Muscle of back (tissue), 11 donors: Measurements from ENCODE around the gene SIK3. TPM values are rescaled to one million over a fixed set of nuclear protein-coding genes. Genes with fewer than 3 reads are reported as not detected.
A peak's percentile ranks its signal among the peaks of the same experiment; 100 is the strongest.

Experiments
- DNase-seq, 3 donors: peaks; one replicate each; pipeline versions ENCODE4 v3.0.0 to v3.0.0-alpha.2; 2013
- polyA plus RNA-seq, 10 donors: library from polyadenylated mRNA; unstranded; fragments of 120-200 nt; gene quantifications; one replicate each; pipeline ENCODE4 v1.2.1, GENCODE V29; 2013; ENCODE audit not compliant: insufficient read length in 10 of 10

Gene SIK3
- polyA plus RNA-seq, 10 donors: 28.3 to 42.5 (median 33.2) TPM

DNA sequence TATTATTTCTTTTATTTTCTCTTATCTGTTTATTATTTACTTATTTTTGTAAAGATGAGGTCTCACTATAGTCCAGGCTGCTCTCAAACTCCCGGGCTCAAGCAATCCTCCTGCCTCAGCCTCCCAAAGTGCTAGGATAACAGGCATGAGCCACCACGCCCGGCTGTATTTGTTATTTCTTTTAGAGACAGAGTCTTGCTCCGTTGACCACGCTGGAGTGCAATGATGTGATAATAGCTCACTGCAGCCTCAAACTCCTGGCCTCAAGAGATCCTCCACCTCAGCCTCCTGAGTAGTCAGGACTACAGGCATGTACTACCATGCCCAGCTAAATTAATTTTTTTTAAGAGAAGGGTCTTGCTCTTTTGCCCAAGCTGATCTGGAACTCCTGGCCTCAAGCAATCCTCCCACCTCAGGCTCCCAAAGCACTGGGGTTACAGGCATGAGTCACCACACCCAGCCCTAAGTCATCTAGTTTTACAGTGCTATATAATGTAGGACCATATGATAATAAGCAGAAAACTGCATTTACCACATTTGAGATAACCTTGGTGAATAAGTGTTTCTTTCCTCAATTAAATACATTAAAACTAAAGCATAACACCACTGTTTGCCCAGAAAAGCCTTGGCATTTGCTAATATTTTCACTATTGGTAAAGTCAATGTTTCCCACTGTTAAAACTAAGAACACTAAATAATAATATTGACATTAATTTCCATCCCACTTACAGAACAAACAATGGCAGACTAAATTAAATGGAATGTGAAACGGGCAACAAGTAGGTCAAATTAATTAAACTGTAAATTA is 127.5 kb downstream of the SIK3 start:
- DNase-seq: no peak

DNA sequence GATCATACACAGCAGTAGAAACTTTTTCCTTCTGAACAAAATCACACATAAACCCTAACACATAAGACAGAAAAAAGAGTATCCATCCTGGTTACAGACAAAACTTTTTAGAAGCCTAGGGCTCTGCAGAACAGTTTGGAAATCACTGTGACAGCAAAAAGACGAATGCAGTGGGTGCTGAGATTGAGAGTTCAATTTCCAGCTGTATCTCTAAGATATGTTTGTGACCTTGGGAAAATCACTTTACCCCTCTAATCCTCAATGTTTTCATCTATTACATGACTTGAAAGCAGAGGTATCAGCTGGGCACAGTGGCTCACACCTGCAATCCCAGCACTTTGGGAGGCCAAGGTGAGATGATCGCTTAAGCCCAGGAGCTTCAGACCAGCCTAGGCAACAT is 128.5 kb downstream of the SIK3 start:
- DNase-seq: no peak

DNA sequence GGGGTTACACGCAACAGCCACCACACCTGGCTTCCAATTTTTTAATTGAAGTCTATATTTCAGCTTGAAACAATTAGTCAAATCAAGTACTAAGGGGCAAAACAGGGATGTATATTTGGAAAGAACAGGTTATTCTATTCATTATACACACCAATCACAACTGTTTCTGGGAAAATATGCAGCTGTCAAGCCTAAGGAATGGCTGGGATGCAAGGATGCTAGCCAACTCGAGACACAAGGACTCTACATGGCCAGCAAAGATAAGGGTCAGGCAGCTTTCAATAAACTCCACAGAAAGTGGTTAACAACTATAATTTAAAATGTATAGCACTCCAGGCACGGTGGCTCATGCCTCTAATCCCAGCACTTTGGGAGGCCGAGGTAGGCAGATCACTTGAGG is 134.0 kb downstream of the SIK3 start:
- no peak for DNase-seq

- DNase-seq: no peak
These were observed 134.4 kb downstream of the SIK3 start for GRCh38 chr11:116963813-116964212.

DNA sequence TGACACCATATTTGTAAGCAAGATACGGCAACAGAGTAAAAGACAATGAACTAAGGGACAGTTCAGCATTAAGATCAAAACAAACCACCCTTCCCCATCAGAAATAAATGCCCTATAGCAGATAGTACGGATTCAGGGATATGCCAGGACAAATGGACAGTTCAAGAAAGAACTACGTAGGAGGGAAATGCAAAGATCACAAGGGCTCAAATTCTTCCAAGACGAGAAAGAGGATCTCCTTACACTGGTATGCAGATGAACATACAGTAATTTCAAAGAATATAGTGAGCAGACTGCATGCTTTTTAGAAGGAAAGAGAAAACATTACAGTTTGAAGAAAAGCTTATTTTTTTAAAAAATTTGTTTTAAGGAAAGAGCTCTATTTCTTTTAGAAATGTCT is 136.1 kb downstream of the SIK3 start:
- DNase-seq: no peak

DNA sequence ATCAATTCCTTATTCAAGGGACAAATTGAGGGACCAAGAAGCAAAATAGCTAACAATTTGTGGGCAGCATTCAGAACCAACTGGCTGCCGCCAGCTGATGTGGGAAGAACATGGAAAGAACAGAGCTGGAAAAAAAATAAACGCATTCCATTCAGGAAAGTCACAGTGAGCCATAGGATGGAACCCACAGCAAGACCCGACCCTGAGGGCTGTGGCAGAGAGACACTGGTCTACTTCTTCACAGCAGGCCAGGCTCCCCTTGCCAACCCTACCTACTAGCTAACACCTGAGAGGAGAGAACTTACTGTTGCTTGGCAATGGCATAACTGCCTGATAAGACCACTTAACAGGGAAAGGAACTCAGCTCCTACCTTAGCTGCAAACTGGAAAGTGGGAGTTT is 137.3 kb downstream of the SIK3 start:
- peak in 1 of 3 donors; percentile 33 for DNase-seq

GRCh38 chr11:116958246-116958645 is 140.0 kb downstream of the SIK3 start:
- no peak for DNase-seq

DNA sequence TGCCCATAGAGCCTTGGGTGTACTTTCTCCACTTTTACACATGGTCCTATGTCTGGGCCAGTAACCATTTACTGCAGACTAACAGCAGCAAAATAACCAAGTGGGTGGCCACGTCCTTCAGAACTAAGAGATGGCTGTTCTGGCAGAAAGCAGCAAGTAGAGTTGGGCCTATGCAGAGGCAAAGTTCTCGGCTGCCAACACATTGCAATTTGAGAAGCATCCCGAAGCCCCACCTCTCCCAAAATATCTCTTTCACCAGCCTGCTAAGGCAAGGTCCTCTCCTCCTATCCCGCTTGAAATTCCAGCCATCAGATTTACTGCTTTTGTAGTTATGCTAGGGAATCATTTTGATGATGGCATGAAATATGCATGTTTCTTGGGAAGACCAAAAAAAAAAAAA is 142.3 kb downstream of the SIK3 start:
- peak in 2 of 3 donors; percentile 24 to 38 for DNase-seq

- DNase-seq: no peak
These were observed 142.7 kb downstream of the SIK3 start for GRCh38 chr11:116955548-116955947.

- DNase-seq: no peak
These were observed 144.5 kb downstream of the SIK3 start for GRCh38 chr11:116953530-116954285.

DNA sequence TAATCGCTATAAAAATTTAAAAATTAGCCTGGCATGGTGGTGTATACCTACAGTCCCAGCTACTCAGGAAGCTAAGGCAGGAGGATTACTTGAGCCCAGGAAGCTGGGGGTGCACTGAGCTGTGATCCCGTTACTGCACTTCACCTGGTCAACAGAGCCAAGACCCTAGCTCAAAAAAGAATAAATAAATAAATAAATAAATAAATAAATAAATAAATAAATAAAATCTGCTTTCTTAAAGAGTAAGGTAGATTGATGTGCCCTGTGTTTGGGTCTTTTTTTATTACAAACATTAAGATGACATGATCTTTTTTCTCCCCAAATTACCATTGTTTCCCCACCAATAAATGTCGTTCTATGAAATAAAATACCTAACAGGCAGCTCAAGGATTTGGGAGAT is 146.5 kb downstream of the SIK3 start:
- no peak for DNase-seq

DNA sequence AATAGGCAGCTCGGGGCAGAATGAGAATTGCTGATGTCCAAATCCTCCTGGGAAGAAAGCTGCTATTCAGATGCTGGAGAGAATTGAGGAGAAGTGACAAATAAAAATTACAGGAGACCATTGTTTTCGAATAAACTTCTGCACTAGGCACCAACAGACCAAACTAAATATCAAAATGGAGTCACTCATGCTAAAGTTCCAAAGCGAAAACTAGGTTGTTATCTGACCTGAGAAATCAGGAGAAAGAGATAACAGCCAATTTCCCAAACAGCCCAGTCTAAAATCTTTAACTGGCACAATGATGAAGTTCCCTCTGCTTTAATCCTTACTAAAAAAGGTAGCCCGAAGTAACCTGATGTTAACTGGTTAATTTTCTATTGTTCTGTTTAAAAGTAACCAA is 148.0 kb downstream of the SIK3 start:
- no peak for DNase-seq

GRCh38 chr11:116948391-116948790 is 149.8 kb downstream of the SIK3 start:
- DNase-seq: no peak

- no peak for DNase-seq
These were observed 151.8 kb downstream of the SIK3 start for GRCh38 chr11:116946414-116946813.

DNA sequence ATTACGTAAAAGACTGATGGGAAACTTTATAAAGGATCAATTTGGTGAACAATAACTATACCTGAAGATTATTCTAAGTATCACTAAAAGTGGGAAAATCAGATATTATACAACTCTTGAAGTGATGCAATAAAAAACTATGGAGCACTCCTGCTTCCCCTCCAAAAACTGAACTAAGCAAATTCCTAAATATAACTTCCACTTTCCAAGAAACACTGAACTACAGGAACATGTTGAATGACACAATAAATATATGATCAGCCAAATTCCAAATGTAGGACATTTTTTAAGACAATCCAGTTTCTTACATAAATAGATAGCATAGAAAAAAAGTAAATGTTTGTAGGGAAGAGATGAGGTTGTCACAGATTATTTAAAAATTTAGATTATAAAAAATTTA is 158.7 kb downstream of the SIK3 start:
- peak in 1 of 3 donors; percentile 35 for DNase-seq

- no peak for DNase-seq
These were observed 159.7 kb downstream of the SIK3 start for GRCh38 chr11:116938471-116939070.

DNA sequence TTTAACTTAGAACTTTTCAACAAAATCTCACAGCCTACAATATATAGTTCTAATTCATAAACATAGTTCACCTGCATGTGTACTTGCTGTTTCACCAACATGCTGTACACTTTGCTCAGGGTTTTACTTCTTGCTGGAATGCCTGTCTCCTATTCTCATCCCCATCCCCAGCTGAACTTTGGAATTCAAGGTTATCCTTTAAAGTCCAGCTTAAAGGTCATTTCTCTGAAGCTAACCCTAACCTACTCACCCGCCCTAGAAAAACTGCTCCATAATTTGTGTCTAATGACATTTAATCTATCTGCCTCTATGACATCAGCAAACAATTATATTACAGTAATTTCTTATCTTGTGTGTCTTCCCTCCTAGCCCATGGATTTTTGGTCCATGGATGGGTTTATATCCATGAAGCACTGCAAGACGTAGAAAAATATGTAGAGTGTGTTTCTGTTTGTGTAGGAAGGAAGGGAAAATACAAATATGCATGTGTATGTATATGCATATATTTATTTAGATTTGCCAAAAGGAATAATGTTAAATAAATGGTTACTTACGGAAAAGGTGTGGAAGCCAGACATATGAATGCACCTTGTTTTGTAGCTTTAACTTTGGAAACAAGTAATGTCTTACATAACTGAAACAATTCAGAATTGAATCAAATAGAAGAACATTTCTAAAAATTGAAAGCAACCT is 161.3 kb downstream of the SIK3 start:
- DNase-seq: no peak

- no peak for DNase-seq
These were observed 162.7 kb downstream of the SIK3 start for GRCh38 chr11:116935514-116935913.

GRCh38 chr11:116935089-116935488 is 163.1 kb downstream of the SIK3 start:
- no peak for DNase-seq

GRCh38 chr11:116933961-116934360 is 164.3 kb downstream of the SIK3 start:
- DNase-seq: no peak

DNA sequence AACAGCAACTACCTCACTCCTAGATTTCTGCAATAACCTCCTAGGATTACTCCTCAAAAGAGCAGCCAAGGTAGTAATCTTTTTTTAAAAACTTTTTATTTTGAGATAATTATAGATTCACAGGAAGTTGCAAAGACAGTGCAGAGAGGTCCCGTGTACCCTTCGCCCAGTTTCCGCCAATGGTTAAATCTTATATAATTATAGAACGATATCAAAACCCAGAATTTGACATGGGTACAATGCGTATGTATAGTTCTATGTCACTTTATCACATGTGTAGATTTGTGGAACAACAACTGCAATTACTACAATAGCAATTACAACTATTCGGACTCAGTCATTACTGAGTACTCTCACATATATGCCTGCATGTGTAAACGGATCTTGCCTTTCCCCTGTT is 166.0 kb downstream of the SIK3 start:
- DNase-seq: no peak
